NB4 (cell line): ENCODE data around the gene TRANK1.

Source experiments
- DNase-seq: peaks from one replicate; pipeline ENCODE4 v3.0.0; 2010; ENCODE audit warnings: low read depth
- H3K4me3 ChIP-seq: one replicate; pipeline ENCODE4 v1.5.1; 2011; ENCODE audit warnings: mild to moderate bottlenecking, low read depth, low read length, moderate library complexity
- MAX ChIP-seq: IDR thresholded peaks from 2 replicates; pipeline ENCODE4 v1.6.1; 2011; ENCODE audit warnings: low read depth, low read length
- MYC ChIP-seq: IDR thresholded peaks from 2 replicates; pipeline ENCODE4 v1.6.1; 2011; ENCODE audit warnings: low read depth, low read length
- POLR2A ChIP-seq: IDR thresholded peaks from 2 replicates; pipeline ENCODE4 v1.6.1; 2011; ENCODE audit warnings: mild to moderate bottlenecking; ENCODE audit not compliant: insufficient read length; ENCODE audit errors: extremely low read depth
- TF ChIP-seq, protein P1 (sequence below): IDR thresholded peaks from one replicate; pipeline ENCODE4 v1.5.1; 2012; ENCODE audit warnings: low read depth, low read length

TRANK1 gene

GRCh38 chr3:36804295-36805055, 140.4 kb downstream of the TRANK1 start:
- TF ChIP-seq MAX: no peak
- TF ChIP-seq POLR2A: no peak
- TF ChIP-seq, protein P1, sequence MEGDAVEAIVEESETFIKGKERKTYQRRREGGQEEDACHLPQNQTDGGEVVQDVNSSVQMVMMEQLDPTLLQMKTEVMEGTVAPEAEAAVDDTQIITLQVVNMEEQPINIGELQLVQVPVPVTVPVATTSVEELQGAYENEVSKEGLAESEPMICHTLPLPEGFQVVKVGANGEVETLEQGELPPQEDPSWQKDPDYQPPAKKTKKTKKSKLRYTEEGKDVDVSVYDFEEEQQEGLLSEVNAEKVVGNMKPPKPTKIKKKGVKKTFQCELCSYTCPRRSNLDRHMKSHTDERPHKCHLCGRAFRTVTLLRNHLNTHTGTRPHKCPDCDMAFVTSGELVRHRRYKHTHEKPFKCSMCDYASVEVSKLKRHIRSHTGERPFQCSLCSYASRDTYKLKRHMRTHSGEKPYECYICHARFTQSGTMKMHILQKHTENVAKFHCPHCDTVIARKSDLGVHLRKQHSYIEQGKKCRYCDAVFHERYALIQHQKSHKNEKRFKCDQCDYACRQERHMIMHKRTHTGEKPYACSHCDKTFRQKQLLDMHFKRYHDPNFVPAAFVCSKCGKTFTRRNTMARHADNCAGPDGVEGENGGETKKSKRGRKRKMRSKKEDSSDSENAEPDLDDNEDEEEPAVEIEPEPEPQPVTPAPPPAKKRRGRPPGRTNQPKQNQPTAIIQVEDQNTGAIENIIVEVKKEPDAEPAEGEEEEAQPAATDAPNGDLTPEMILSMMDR: no peak
- no peak for TF ChIP-seq MYC
- DNase-seq: no peak
- H3K4me3 ChIP-seq: no peak overlapping the region

DNA sequence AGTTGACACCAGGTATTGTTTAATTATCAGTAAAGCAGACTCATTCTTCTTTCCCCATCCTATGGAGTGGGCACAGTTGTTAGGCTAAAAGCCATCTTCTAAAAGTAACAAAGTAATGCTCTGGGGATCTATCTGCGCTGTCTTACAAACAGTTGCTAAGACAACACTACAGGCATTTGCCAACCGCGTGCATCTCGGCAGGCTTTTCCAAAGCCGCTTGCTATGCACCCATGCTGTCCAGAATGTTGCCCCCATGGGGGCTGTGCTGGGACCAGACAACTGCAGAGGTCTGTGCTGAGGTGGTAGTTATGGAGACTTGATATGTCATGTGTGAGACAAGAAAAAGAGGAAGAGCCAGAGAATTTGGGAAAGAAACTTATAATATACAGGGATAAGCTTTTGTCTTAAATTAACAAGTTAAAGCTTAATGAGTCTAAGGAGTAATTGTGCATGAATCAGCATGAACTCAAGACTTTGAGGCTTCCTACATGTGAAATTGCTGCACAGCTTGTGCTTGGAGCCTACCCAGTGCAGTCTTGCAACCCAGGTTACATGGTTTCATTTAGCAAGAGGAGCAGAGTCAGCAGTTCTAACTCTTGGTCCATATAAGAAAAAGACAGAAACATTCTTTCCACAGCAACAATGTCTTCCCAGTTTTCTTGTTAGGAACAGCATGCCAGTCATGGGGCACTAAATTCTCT, 141.6 kb downstream of the TRANK1 start:
- no peak for DNase-seq
- no peak overlapping the region for H3K4me3 ChIP-seq
- TF ChIP-seq MYC (no peak), MAX (no peak), POLR2A (no peak)
- TF ChIP-seq, protein P1: no peak

- H3K4me3 ChIP-seq: no peak overlapping the region
- TF ChIP-seq, protein P1: no peak
- TF ChIP-seq POLR2A: no peak
- TF ChIP-seq MYC: no peak
- TF ChIP-seq MAX: no peak
- no peak for DNase-seq
Measured at GRCh38 chr3:36800533-36801116, 144.2 kb downstream of the TRANK1 start.

DNA sequence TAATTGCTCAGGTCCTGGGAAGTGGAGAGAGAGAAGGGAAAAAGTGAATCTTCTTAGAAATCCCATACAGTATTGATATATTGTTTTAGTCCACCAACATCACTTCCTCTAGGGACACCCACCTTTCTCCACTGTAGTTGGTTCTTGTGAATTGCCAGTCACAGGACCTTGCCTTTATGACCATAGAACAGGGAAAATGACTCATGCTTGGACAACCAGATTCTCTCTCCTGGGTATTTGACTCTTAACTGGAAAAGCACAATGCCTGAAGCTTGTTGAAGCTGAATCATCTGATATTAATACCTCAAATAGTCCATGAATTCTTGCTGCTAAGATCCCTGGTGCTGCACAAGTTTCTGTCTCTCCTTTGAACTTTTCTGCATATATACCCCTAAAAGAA, 148.0 kb downstream of the TRANK1 start:
- no peak overlapping the region for H3K4me3 ChIP-seq
- DNase-seq: no peak

DNA sequence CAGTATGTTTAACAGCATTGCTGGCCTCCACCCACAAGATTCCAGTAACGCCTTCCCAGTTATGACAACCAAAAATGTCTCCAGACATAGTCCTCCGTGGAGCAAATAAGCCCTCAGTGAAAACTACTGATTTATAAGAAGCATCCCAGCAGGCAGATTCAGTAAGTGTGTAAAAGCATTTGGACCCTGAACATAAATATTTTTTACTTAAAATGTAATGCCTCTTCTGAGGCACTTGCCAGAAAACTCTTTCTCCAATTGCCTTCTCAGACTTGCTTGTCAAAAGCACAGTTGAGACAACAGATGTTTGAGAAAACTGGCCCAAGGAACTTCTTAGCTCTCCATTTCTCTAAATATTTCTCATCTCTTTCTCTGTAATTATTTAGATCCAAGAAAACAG, 148.7 kb downstream of the TRANK1 start:
- TF ChIP-seq, protein P1: no peak
- TF ChIP-seq POLR2A (no peak), MYC (no peak), MAX (no peak)
- no peak for DNase-seq
- no peak overlapping the region for H3K4me3 ChIP-seq

More for the DNA sequence above, 148.0 kb downstream of the TRANK1 start:
- TF ChIP-seq POLR2A (no peak), MYC (no peak), MAX (no peak)
- TF ChIP-seq, protein P1: no peak
